GM19193 (cell line): Measurements from ENCODE around the gene MICAL2.

Source experiments
- POLR2A ChIP-seq: IDR thresholded peaks from 4 replicates; pipeline ENCODE4 v1.6.1; 2011; ENCODE audit not compliant: insufficient read depth, insufficient read length; ENCODE audit errors: extremely low read depth

MICAL2 gene

GRCh38 chr11:12258451-12258850 is 148.1 kb downstream of the MICAL2 start:
- TF ChIP-seq POLR2A: no peak

DNA sequence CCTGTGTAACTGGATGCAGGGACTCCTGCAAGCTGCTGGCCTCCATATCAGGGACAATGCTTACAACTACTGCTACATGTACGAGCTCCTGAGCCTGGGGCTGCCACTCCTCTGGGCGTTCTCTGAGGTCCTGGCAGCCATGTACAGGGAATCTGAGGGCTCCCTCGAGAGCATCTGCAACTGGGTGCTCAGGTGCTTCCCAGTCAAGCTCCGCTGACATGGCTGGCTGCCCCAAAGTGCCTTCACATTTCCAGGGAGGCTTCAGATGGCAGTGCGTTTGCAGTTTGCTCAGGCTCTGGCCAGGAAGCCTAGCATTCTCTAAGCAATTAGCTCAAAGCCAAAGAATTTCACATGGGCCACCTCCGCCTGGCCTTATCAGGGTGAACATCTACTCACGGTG is 149.6 kb downstream of the MICAL2 start:
- no peak for TF ChIP-seq POLR2A

- no peak for TF ChIP-seq POLR2A
These were observed 150.5 kb downstream of the MICAL2 start for GRCh38 chr11:12260731-12261521.

- TF ChIP-seq POLR2A: no peak
These were observed 151.2 kb downstream of the MICAL2 start for GRCh38 chr11:12261551-12261950.

DNA sequence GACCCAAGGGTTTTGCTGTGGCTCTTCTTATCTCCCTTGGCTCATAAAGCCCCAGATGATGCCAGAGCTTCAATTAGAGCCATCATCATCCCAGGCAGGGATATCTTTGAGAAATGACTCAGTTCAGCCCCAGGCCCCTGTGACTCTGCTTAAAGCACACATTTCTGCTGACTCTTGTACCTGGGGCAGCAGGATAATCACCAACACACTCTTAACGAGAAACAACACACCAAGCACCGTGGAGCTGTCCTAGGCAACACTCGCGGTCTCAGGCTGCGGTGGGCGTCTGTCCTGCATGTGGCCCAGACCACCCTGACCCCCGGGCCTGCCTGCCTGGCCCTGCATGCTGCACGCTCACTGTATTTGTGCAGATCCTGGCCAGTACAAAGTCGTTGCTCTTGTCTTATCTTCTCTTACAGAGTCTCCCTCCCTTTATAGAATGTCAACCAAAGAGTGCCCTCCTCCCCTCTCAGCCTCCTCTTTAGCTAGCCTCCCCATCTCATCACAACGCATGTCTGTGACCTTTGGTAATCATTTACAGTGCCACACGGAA is 152.8 kb downstream of the MICAL2 start:
- TF ChIP-seq POLR2A: no peak

GRCh38 chr11:12264361-12264760 is 154.0 kb downstream of the MICAL2 start:
- no peak for TF ChIP-seq POLR2A

GRCh38 chr11:12266132-12266531 is 155.7 kb downstream of the MICAL2 start:
- no peak for TF ChIP-seq POLR2A

DNA sequence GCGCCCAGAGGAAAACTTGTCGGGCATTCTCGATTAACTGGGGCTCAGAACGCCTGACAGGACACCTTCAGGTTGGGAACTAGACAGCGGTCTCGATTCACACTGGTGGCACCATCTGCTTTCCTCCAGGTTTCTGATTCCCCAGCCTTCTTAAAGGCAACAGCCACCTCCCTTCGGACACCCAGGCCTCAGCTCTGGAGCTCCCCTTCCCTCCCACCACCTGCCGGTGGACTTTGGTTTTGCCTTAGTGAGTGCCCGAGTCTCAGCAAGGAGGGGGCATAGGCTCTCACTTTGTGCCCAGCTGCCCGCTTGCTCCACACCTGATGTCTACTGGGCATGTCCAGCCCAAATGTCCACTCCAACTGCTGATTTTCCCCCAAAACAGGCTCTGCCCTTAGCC is 156.6 kb downstream of the MICAL2 start:
- TF ChIP-seq POLR2A: no peak

DNA sequence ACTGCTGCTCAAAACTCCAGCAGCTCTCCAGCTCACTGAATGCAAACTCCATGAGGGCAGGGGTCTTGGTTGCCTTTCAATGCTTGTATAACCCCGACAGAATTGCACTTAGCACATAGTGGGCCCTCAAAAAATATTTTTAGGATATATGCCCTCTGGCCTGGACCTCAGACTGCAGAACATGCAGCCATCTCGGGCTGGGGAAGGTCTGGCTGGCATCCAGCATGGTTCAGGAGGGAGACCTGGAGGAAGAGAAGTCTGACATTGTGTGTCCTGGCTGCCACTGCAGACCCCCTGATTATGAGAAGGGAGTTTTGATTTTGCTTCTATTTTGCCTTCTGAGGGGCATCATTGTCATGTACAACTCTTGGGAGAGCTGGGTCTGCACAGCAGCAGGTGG is 157.5 kb downstream of the MICAL2 start:
- TF ChIP-seq POLR2A: no peak

DNA sequence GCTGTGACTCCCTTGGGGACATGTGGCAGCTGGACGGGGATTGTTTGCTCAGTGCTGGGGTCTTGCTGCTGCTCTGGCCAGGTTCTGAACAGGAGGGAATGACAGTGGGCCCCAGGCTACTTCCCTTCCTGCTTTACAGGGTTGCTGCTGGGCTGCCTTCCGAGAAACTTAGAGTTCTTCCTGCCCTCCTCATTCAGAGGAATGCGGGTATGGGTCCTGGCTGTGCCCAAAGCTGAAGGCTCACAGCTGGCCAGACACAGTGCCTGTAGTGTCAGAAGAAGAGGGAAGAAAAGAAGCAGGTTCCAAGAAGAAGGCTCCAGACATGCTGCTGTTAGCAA is 158.7 kb downstream of the MICAL2 start:
- TF ChIP-seq POLR2A: no peak

- TF ChIP-seq POLR2A: no peak
These were observed 159.2 kb downstream of the MICAL2 start for GRCh38 chr11:12269446-12270214.

DNA sequence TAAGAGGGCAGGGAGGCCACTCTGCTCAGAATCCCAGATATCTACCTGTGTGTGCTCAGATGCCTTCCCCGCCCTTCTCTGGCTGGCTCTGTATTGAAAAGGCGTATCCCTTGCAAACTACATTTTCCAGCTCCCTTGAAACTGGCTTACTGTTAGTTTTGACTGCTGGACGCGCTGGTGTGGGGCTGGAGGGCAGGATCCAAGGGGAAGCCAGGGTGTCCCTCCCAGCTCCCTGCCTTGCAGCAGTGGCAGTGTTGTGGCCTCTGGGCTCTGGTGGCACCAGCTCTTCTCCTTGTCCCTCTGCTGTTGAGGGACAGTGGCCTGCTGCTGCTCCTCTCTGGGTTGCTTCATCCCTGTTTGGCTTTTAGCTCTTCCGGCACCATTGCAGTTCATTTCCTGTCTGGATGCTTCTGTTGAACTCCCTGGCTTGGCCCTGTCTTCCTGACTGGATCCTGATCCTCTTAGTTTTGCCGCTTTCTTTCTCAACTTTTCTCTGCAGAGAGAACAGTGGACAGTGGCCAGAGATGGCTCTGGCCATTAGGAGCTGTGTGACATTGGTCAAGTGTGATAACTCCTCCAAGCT is 159.9 kb downstream of the MICAL2 start:
- no peak for TF ChIP-seq POLR2A

GRCh38 chr11:12270817-12271216 is 160.4 kb downstream of the MICAL2 start:
- no peak for TF ChIP-seq POLR2A

GRCh38 chr11:12271241-12271640 is 160.9 kb downstream of the MICAL2 start:
- TF ChIP-seq POLR2A: no peak

DNA sequence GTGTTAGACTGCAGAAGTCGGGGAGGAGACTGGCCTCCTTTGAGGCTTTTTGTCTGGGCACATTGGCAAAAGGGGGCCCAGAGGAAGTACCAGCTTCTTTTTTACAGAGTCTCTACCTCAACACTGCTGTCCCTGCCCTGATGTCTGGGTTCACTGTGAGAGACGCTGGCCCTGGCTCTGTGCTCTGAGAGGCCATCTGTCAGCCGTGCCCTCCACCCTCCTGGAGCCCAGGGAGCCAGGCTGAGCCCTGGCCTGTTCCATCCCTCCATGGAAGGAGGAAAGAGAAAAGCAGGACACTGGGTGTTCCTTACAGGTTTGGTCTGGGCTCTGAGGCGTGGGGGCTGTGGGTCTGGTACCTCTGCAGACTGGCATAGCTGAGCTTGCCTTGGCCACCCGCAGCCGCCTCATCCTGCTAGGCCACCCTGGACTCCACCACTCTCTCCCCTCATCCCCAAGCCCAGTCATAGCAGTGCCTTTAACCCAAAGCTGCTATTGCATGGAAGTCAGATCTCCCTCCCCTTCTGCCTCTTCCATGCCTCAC is 161.5 kb downstream of the MICAL2 start:
- no peak for TF ChIP-seq POLR2A
